HepG2 (cell line): ENCODE data around the gene SERP1. TPM values are rescaled to one million over a fixed set of nuclear protein-coding genes. Genes with fewer than 3 reads are reported as not detected.
A peak's percentile ranks its signal among the peaks of the same experiment; 100 is the strongest.

Source experiments
- CENPT ChIP-seq: sonication (generic); formaldehyde crosslinking; IDR thresholded peaks from 2 replicates; pipeline ENCODE4 v1.8.0; 2022; ENCODE audit warnings: low read depth, mild to moderate bottlenecking, moderate library complexity, missing genetic modification reagents
- CENPX ChIP-seq: sonication (generic); formaldehyde crosslinking; IDR thresholded peaks from 2 replicates; pipeline ENCODE4 v1.9.0; 2021; ENCODE audit warnings: mild to moderate bottlenecking, missing genetic modification reagents, moderate library complexity
- CREB1 ChIP-seq, 2 experiments: fragments of 450-650 bp in 1 of 2; IDR thresholded peaks; 2 replicates each; pipeline ENCODE4 v1.6.1; 2016 to 2017; ENCODE audit warnings: control low read depth in 1 of 2, mild to moderate bottlenecking in 1 of 2, missing compliant biosample characterization in 1 of 2, missing genetic modification characterization in 1 of 2
- HNRNPLL ChIP-seq: fragments of 200-400 bp; formaldehyde crosslinking; IDR thresholded peaks from 2 replicates; pipeline ENCODE4 v1.6.1; 2017; ENCODE audit warnings: mild to moderate bottlenecking, low read depth, low read length; ENCODE audit not compliant: poor library complexity, severe bottlenecking
- JARID2 ChIP-seq: sonication (generic); formaldehyde crosslinking; IDR thresholded peaks from 2 replicates; pipeline ENCODE4 v1.8.1; 2023; ENCODE audit warnings: missing genetic modification reagents, inconsistent platforms; ENCODE audit not compliant: insufficient replicate concordance
- MED13 ChIP-seq: sonication (generic); formaldehyde crosslinking; IDR thresholded peaks from 2 replicates; pipeline ENCODE4 v1.5.0; 2020; ENCODE audit warnings: missing genetic modification reagents
- MXI1 ChIP-seq: IDR thresholded peaks from 3 replicates; pipeline ENCODE4 v1.6.1; 2012; ENCODE audit warnings: low read depth, low read length, inconsistent platforms, borderline replicate concordance
- NCOA1 ChIP-seq: sonication (generic); formaldehyde crosslinking; IDR thresholded peaks from 2 replicates; pipeline ENCODE4 v1.9.0; 2021; ENCODE audit warnings: missing genetic modification reagents
- RAD51 ChIP-seq: fragments of 450-650 bp; IDR thresholded peaks from 2 replicates; pipeline ENCODE4 v1.6.1; 2016; ENCODE audit warnings: borderline replicate concordance
- RARA ChIP-seq: IDR thresholded peaks from 2 replicates; pipeline ENCODE4 v1.6.1; 2016; ENCODE audit warnings: missing genetic modification reagents, missing compliant biosample characterization
- RCOR2 ChIP-seq: IDR thresholded peaks from 2 replicates; pipeline ENCODE4 v1.6.1; 2016; ENCODE audit warnings: missing biosample characterization, missing genetic modification reagents
- RELA ChIP-seq: sonication (generic); formaldehyde crosslinking; IDR thresholded peaks from 2 replicates; pipeline ENCODE4 v1.4.0; 2020; ENCODE audit warnings: missing genetic modification reagents
- SCMH1 ChIP-seq: sonication (generic); formaldehyde crosslinking; IDR thresholded peaks from 2 replicates; pipeline ENCODE4 v1.9.0; 2021; ENCODE audit warnings: missing genetic modification reagents, mild to moderate bottlenecking, borderline replicate concordance
- U2AF2 ChIP-seq: fragments of 200-400 bp; formaldehyde crosslinking; IDR thresholded peaks from 2 replicates; pipeline ENCODE4 v1.6.1; 2017; ENCODE audit warnings: low read depth, mild to moderate bottlenecking, low read length
- ZFP36L1 ChIP-seq: sonication (generic); formaldehyde crosslinking; IDR thresholded peaks from 2 replicates; pipeline ENCODE4 v1.8.0; 2022; ENCODE audit warnings: mild to moderate bottlenecking, missing genetic modification reagents, moderate library complexity
- ZNF224 ChIP-seq: sonication (generic); formaldehyde crosslinking; IDR thresholded peaks from 2 replicates; pipeline ENCODE4 v1.5.0; 2020; ENCODE audit warnings: mild to moderate bottlenecking, missing genetic modification reagents
- ZNF484 ChIP-seq: sonication (generic); formaldehyde crosslinking; IDR thresholded peaks from 2 replicates; pipeline ENCODE4 v1.5.1; 2020; ENCODE audit warnings: mild to moderate bottlenecking, low read depth, missing genetic modification reagents, borderline replicate concordance
- ZNF547 ChIP-seq: sonication (generic); formaldehyde crosslinking; IDR thresholded peaks from 2 replicates; pipeline ENCODE4 v1.5.1; 2020; ENCODE audit warnings: mild to moderate bottlenecking, missing genetic modification reagents
- ZNF552 ChIP-seq: sonication (generic); formaldehyde crosslinking; IDR thresholded peaks from 2 replicates; pipeline ENCODE4 v1.9.0; 2022; ENCODE audit warnings: missing genetic modification reagents, mild to moderate bottlenecking, borderline replicate concordance
- ZNF607 ChIP-seq: sonication (generic); formaldehyde crosslinking; IDR thresholded peaks from 2 replicates; pipeline ENCODE4 v1.5.1; 2020; ENCODE audit warnings: missing genetic modification reagents, mild to moderate bottlenecking, borderline replicate concordance
- ZNF75D ChIP-seq: sonication (generic); formaldehyde crosslinking; IDR thresholded peaks from 2 replicates; pipeline ENCODE4 v1.8.1; 2023; ENCODE audit warnings: missing genetic modification reagents, mild to moderate bottlenecking, borderline replicate concordance
- ZSCAN20 ChIP-seq: sonication (generic); formaldehyde crosslinking; IDR thresholded peaks from 2 replicates; pipeline ENCODE4 v1.4.0; 2020; ENCODE audit warnings: missing genetic modification reagents, mild to moderate bottlenecking, borderline replicate concordance
- ZSCAN30 ChIP-seq: sonication (generic); formaldehyde crosslinking; IDR thresholded peaks from 2 replicates; pipeline ENCODE4 v1.5.0; 2020; ENCODE audit warnings: mild to moderate bottlenecking, missing genetic modification reagents
- ZSCAN31 ChIP-seq: sonication (generic); formaldehyde crosslinking; IDR thresholded peaks from 2 replicates; pipeline ENCODE4 v1.5.0; 2020; ENCODE audit warnings: low read depth, mild to moderate bottlenecking, missing genetic modification reagents
- polyA plus RNA-seq, 8 experiments: library from polyadenylated mRNA; depleted of rRNA in 3 of 8; stranded (reverse) in 7 of 8; unstranded in 1 of 8; fragments of >200 nt; fragmentation: Illumina TruSeq in 4 of 8; extraction: Trizol in 4 of 8; gene quantifications; 2 replicates each; pipeline versions ENCODE4 v1.2.1 to v1.2.3, GENCODE V29; 2011 to 2016; ENCODE audit warnings: low read depth in 4 of 8, missing spikeins in 1 of 8, mixed read lengths in 1 of 8; ENCODE audit not compliant: insufficient read depth in 1 of 8
- total RNA-seq, 5 experiments: library from RNA; depleted of rRNA; stranded (reverse); fragments of >200 nt; fragmentation: Illumina TruSeq; extraction: Trizol; gene quantifications; 2 replicates each; pipeline ENCODE4 v1.2.3, GENCODE V29; 2016; ENCODE audit warnings: low read depth in 1 of 5
- TF ChIP-seq, protein P1 (sequence below): sonication (generic); formaldehyde crosslinking; IDR thresholded peaks from 2 replicates; pipeline ENCODE4 v1.4.0; 2020; ENCODE audit warnings: missing genetic modification reagents
- TF ChIP-seq, protein P2 (sequence below): sonication (generic); formaldehyde crosslinking; IDR thresholded peaks from 2 replicates; pipeline ENCODE4 v1.9.0; 2022; ENCODE audit warnings: missing genetic modification reagents, mild to moderate bottlenecking, borderline replicate concordance
- TF ChIP-seq, protein P3 (sequence below): sonication (generic); formaldehyde crosslinking; IDR thresholded peaks from 2 replicates; pipeline ENCODE4 v1.4.0; 2020; ENCODE audit warnings: missing genetic modification reagents

The SERP1 gene
- total and polyA plus RNA-seq, 2 of the 13 experiments (the other 11 are each of a cell fraction or from before 2014, with no cell fraction given) = 61.2 to 95.0 TPM

DNA sequence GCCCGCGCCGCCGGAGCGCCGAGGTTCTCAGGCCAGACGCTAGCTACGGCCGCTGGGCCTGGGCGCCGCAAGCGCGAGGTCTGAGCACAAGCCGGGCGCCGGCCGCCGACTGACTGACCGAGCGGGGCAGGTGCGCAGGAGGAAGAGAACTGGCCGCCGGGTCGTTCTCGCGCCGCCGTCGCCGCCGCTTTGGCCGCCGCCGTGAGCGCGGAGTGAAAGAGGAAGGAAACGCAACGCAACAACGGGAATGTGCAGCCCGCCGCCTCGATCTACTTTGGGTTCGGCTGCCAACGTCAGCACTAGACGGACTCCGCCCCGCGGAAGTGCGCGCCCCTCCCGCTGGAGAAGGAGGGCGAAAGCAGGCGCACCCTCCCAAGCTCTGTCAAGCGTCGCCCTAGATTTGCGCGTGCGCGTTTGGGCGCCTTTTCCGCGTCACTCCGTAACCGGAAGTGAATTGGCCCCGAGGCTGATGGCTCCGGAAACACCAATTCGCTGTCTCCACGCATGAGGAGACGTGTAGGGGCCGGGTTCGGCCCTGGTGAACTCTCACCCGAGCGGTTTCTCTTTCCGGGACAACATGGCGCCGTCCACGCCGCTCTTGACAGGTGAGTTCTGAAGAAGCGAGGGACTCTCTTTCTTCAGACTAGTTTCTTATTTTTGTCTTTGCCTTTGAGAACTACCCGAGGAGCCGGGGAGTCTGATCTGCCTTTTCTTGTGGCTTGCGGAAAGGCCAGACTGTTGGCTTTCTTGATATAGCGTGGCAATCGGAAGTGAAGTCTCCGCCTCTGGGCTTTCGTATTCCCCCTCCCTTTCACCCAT is at the start of gene SERP1, which contains the start of gene EIF2A (continued):
- TF ChIP-seq SCMH1 (no peak), ZNF547 (CRISPR knock-in tag) (peak; percentile 46; the same call in 1 of the 2 replicates), RARA (CRISPR knock-in tag) (no peak; the same call in 1 of the 2 replicates), JARID2 (no peak), MXI1 (peak; percentile 97; the same call in 2 of the 3 replicates), RELA (CRISPR knock-in tag) (no peak), RCOR2 (CRISPR knock-in tag) (no peak), ZNF607 (CRISPR knock-in tag) (peak; percentile 94), ZFP36L1 (CRISPR knock-in tag) (0 out of 2 replicates have a peak, but pooled peaks have one; percentile 4), NCOA1 (CRISPR knock-in tag) (peak; percentile 75; the same call in 1 of the 2 replicates), RAD51 (no peak), ZNF484 (CRISPR knock-in tag) (no peak), ZSCAN20 (CRISPR knock-in tag) (no peak), MED13 (CRISPR knock-in tag) (no peak), ZSCAN30 (CRISPR knock-in tag) (no peak), CENPT (CRISPR knock-in tag) (no peak), CENPX (CRISPR knock-in tag) (no peak), U2AF2 (no peak), CREB1 (IDR thresholded peaks at IDR 0.05) (peak; percentile 98), CREB1 (CRISPR knock-in tag; IDR thresholded peaks at IDR 0.05) (peak; percentile 99), ZSCAN31 (CRISPR knock-in tag) (peak; percentile 95), ZNF75D (CRISPR knock-in tag) (no peak), HNRNPLL (peak; percentile 96), ZNF552 (CRISPR knock-in tag) (peak; percentile 83; the same call in 1 of the 2 replicates), ZNF224 (CRISPR knock-in tag) (no peak; the same call in 1 of the 2 replicates)
- TF ChIP-seq, protein P1, sequence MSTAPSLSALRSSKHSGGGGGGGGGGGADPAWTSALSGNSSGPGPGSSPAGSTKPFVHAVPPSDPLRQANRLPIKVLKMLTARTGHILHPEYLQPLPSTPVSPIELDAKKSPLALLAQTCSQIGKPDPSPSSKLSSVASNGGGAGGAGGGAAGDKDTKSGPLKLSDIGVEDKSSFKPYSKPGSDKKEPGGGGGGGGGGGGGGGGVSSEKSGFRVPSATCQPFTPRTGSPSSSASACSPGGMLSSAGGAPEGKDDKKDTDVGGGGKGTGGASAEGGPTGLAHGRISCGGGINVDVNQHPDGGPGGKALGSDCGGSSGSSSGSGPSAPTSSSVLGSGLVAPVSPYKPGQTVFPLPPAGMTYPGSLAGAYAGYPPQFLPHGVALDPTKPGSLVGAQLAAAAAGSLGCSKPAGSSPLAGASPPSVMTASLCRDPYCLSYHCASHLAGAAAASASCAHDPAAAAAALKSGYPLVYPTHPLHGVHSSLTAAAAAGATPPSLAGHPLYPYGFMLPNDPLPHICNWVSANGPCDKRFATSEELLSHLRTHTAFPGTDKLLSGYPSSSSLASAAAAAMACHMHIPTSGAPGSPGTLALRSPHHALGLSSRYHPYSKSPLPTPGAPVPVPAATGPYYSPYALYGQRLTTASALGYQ (CRISPR knock-in tag) = no peak; the same call in 1 of the 2 replicates
- TF ChIP-seq, protein P2, sequence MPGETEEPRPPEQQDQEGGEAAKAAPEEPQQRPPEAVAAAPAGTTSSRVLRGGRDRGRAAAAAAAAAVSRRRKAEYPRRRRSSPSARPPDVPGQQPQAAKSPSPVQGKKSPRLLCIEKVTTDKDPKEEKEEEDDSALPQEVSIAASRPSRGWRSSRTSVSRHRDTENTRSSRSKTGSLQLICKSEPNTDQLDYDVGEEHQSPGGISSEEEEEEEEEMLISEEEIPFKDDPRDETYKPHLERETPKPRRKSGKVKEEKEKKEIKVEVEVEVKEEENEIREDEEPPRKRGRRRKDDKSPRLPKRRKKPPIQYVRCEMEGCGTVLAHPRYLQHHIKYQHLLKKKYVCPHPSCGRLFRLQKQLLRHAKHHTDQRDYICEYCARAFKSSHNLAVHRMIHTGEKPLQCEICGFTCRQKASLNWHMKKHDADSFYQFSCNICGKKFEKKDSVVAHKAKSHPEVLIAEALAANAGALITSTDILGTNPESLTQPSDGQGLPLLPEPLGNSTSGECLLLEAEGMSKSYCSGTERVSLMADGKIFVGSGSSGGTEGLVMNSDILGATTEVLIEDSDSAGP = peak; percentile 95; the same call in 1 of the 2 replicates
- TF ChIP-seq, protein P3, sequence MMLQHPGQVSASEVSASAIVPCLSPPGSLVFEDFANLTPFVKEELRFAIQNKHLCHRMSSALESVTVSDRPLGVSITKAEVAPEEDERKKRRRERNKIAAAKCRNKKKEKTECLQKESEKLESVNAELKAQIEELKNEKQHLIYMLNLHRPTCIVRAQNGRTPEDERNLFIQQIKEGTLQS (CRISPR knock-in tag) = no peak
